Right lobe of liver (tissue), 4 donors: ENCODE measurements around the gene PREX1.

ENCODE experiments used
- CTCF ChIP-seq, 4 donors: fragments of 200-600 bp in 3 of 4; fragments of 450-650 bp in 1 of 4; IDR thresholded peaks; one replicate each; pipeline versions ENCODE4 v1.5.1 to v1.8.0; 2016 to 2022; ENCODE audit warnings: antibody characterized with exemption in 4 of 4, mild to moderate bottlenecking in 2 of 4
- POLR2A ChIP-seq: fragments of 450-650 bp; IDR thresholded peaks from one replicate; pipeline ENCODE4 v1.6.1; 2017; ENCODE audit warnings: antibody characterized with exemption, mild to moderate bottlenecking
- donor health status: DM: no; HTN: no; CAD: no.
- donor health status: DM: no; HTN: no; CAD: no.
- donor health status: DM: no; HTN: yes; CAD: no.

GRCh38 chr20:48828734-48829460, 1.1 kb upstream of the PREX1 start:
- TF ChIP-seq CTCF (IDR thresholded peaks at IDR 0.05) (no peak), POLR2A (no peak)
